A673 (cell line): ENCODE data around the gene POMT2. TPM values are rescaled to one million over a fixed set of nuclear protein-coding genes. Genes with fewer than 3 reads are reported as not detected.

Experiments
- BruUV-seq: library from RNA; stranded (reverse); fragments of 400-500 nt; replicated peaks from 2 replicates; lab custom pipeline; 2021; lab: Mats Ljungman, UMichigan
- CTCF ChIA-PET: fragments of 300-600 bp; sonication (Branson Sonifier 250); formaldehyde crosslinking; loops from one replicate; lab custom pipeline; 2022; ENCODE audit warnings: antibody characterized with exemption; lab: Charles Lee
- POLR2A ChIA-PET: fragments of 300-600 bp; sonication (Branson Sonifier 250); formaldehyde crosslinking; loops from one replicate; lab custom pipeline; 2022; ENCODE audit warnings: antibody characterized with exemption; ENCODE audit not compliant: low non-redundant PET; lab: Charles Lee
- DNase-seq: peaks from one replicate; pipeline ENCODE4 v3.0.0-alpha.2; 2015; ENCODE audit warnings: low spot score
- H3K27ac ChIP-seq: fragments of 200-600 bp; sonication (generic); 2 replicates; pipeline ENCODE4 v1.5.1; 2016; ENCODE audit warnings: mixed run types, low read depth, mild to moderate bottlenecking, mixed read lengths, antibody characterized with exemption, low read length; ENCODE audit not compliant: poor library complexity, severe bottlenecking
- H3K27me3 ChIP-seq: fragments of 200-600 bp; sonication (generic); replicated peaks from 2 replicates; pipeline ENCODE4 v1.6.1; 2017; ENCODE audit warnings: mixed run types, low read depth, mild to moderate bottlenecking, mixed read lengths, antibody characterized with exemption, low read length; ENCODE audit not compliant: insufficient read depth, poor library complexity
- H3K36me3 ChIP-seq: fragments of 200-600 bp; sonication (generic); 2 replicates; pipeline ENCODE4 v1.6.1; 2016; ENCODE audit warnings: mixed run types, mild to moderate bottlenecking, mixed read lengths, antibody characterized with exemption, low read length; ENCODE audit not compliant: insufficient read depth, poor library complexity, severe bottlenecking
- H3K4me1 ChIP-seq: fragments of 200-600 bp; sonication (generic); 2 replicates; pipeline ENCODE4 v1.6.1; 2017; ENCODE audit warnings: mixed run types, mild to moderate bottlenecking, mixed read lengths, antibody characterized with exemption, low read length; ENCODE audit not compliant: insufficient read depth, poor library complexity, severe bottlenecking
- H3K4me3 ChIP-seq: fragments of 200-600 bp; sonication (generic); 2 replicates; pipeline ENCODE4 v1.5.1; 2016; ENCODE audit warnings: low read depth, mixed run types, mild to moderate bottlenecking, mixed read lengths, low read length; ENCODE audit not compliant: poor library complexity, severe bottlenecking
- H3K9me3 ChIP-seq: fragments of 200-600 bp; sonication (generic); 2 replicates; pipeline ENCODE4 v1.6.1; 2016; ENCODE audit warnings: mixed run types, low read depth, mild to moderate bottlenecking, mixed read lengths, antibody characterized with exemption, low read length; ENCODE audit not compliant: poor library complexity, severe bottlenecking
- CTCF ChIP-seq: fragments of 300-800, 200-600 bp; sonication (generic); conservative IDR thresholded peaks from 2 replicates; pipeline ENCODE4 v1.5.1; 2017; ENCODE audit warnings: low read depth, mild to moderate bottlenecking, antibody characterized with exemption, low read length, moderate library complexity, mixed read lengths
- EZH2 ChIP-seq: fragments of 200-600 bp; sonication (generic); IDR thresholded peaks from 2 replicates; pipeline ENCODE4 v1.6.1; 2017; ENCODE audit warnings: borderline replicate concordance, low read depth, mild to moderate bottlenecking, mixed read lengths, antibody characterized with exemption, low read length; ENCODE audit not compliant: poor library complexity, severe bottlenecking
- intact Hi-C: fragments of 100-400 bp; cut with micrococcal nuclease; formaldehyde crosslinking; loops from one replicate; pipeline ENCODE4 v1.10.0; 2022; ENCODE audit not compliant: unreplicated experiment
- total RNA-seq: library from RNA; stranded (reverse); gene quantifications from 2 replicates; pipeline ENCODE4 v1.2.3, GENCODE V29; 2021

POMT2 gene
- total RNA-seq, 1 experiment from 2014 or later = 55.6 TPM

- no peaks in the 10 kb centered on the region for H3K36me3 ChIP-seq
- POLR2A ChIA-PET = no interaction called here
- no peak for DNase-seq
- H3K4me3 ChIP-seq = no peak overlapping the region
- TF ChIP-seq EZH2 (no peak), CTCF (no peak)
- no peak overlapping the region for H3K27ac ChIP-seq
- no peaks in the 10 kb centered on the region for H3K9me3 ChIP-seq
- BruUV-seq = no TSS peak
- CTCF ChIA-PET = interaction anchor here (1.3 kb wide), 1 partner anchor 27 kb away, joined by 3 read pairs; no protein-coding TSS in a partner anchor
- H3K4me1 ChIP-seq = peaks cover 9% of the 10 kb centered on the region
- intact Hi-C loops = no loop called here
- no peaks in the 10 kb centered on the region for H3K27me3 ChIP-seq
Observed at GRCh38 chr14:77342726-77343397, 22.2 kb upstream of the POMT2 start.

- ChIA-PET CTCF (no interaction called here), POLR2A (no interaction called here)
- Histone ChIP-seq H3K27me3 (no peaks in the 10 kb centered on the region), H3K4me1 (peaks cover 5% of the 10 kb centered on the region), H3K4me3 (no peak overlapping the region), H3K27ac (no peak overlapping the region), H3K36me3 (no peaks in the 10 kb centered on the region), H3K9me3 (no peaks in the 10 kb centered on the region)
- BruUV-seq = no TSS peak
- TF ChIP-seq EZH2 (no peak), CTCF (no peak)
- no peak for DNase-seq
- intact Hi-C loops = no loop called here
Observed at GRCh38 chr14:77340389-77340788, 19.7 kb upstream of the POMT2 start.

DNA sequence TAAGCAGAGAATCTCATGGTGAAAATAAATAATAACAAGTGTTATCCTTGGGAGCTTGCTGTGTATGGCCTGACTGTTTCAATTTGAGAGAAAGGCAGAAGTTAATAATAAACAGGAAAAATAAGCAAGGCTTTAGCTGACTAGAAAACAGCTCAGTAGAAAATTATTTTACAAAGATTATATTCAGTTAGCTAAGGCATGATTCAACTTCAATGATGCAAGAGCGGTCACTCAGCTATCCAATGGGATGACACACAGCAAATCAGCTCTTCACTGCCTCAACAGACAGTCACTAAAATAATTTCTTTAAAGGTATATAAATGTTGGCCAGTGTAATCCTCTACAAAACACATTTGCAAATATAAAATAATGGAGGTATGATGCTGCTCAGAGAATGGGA lies 18.7 kb upstream of the POMT2 start:
- BruUV-seq = no TSS peak

More for the DNA sequence above, 18.7 kb upstream of the POMT2 start:
- POLR2A ChIA-PET = no interaction called here
- intact Hi-C loops = no loop called here
- Histone ChIP-seq H3K36me3 (no peaks in the 10 kb centered on the region), H3K4me1 (no peaks in the 10 kb centered on the region), H3K27ac (no peak overlapping the region), H3K27me3 (no peaks in the 10 kb centered on the region), H3K4me3 (no peak overlapping the region), H3K9me3 (no peaks in the 10 kb centered on the region)
- CTCF ChIA-PET = no interaction called here
- no peak for TF ChIP-seq EZH2
- no peak for TF ChIP-seq CTCF
- DNase-seq = no peak
